Measurements from ENCODE around the gene CFAP53. TPM values are rescaled to one million over a fixed set of nuclear protein-coding genes. Genes with fewer than 3 reads are reported as not detected.

CFAP53 gene
- total RNA-seq, 6 donors from 2014 or later, result 0.34 to 13.6 (median 2.0) TPM

- no peak overlapping the region for H3K4me3 ChIP-seq
- ATAC-seq (ENCODE audit: low FRiP score in 2 of 2) (no peak), DNase-seq (peak in 1 of 2 donors; percentile 39)
- 95 to 97% methylated on average over 14 to 23 of the region's 23 CpGs for WGBS, 2 donors
- H3K27ac ChIP-seq, result no peak overlapping the region
- no peaks in the 10 kb centered on the region for H3K4me1 ChIP-seq
- H3K9me3 ChIP-seq, result no peaks in the 10 kb centered on the region
- H3K27me3 ChIP-seq, result no peaks in the 10 kb centered on the region
- no peak for TF ChIP-seq POLR2A (IDR thresholded peaks at IDR 0.05)
- no peak for TF ChIP-seq POLR2AphosphoS5 (IDR thresholded peaks at IDR 0.05)
- TF ChIP-seq EP300 (IDR thresholded peaks at IDR 0.05), result no peak
- no peak for TF ChIP-seq CTCF (IDR thresholded peaks at IDR 0.05)
- peaks cover 40 to 94% (median 74%) of the 10 kb centered on the region in 4 donors for H3K36me3 ChIP-seq
Observed at GRCh38 chr18:50273203-50274043, 7.1 kb upstream of the CFAP53 start.

- H3K27me3 ChIP-seq, result no peaks in the 10 kb centered on the region
- no peak overlapping the region for H3K27ac ChIP-seq
- no peaks in the 10 kb centered on the region for H3K9me3 ChIP-seq
- 87 to 89% methylated on average over 5 of the region's 5 CpGs for WGBS, 2 donors
- DNase-seq, result no peak
- H3K36me3 ChIP-seq, result peaks cover 40 to 87% (median 74%) of the 10 kb centered on the region in 4 donors
- no peak for ATAC-seq (ENCODE audit: low FRiP score in 2 of 2)
- H3K4me1 ChIP-seq, result peaks cover 0 to 5% (median under 1%) of the 10 kb centered on the region in 4 donors
- TF ChIP-seq CTCF (IDR thresholded peaks at IDR 0.05) (no peak), EP300 (IDR thresholded peaks at IDR 0.05) (no peak), POLR2A (IDR thresholded peaks at IDR 0.05) (no peak), POLR2AphosphoS5 (IDR thresholded peaks at IDR 0.05) (no peak)
- H3K4me3 ChIP-seq, result no peak overlapping the region
Observed at GRCh38 chr18:50272568-50272967, 6.3 kb upstream of the CFAP53 start.

- WGBS, 2 donors, result 15 to 18% methylated on average over 33 to 49 of the region's 56 CpGs
- TF ChIP-seq CTCF (IDR thresholded peaks at IDR 0.05), result peak; percentile 73 to 84 (median 78)
- no peak for TF ChIP-seq EP300 (IDR thresholded peaks at IDR 0.05)
- TF ChIP-seq POLR2A (IDR thresholded peaks at IDR 0.05), result peak in 1 of 4 donors; percentile 44
Observed at GRCh38 chr18:50268022-50268747, 1.9 kb upstream of the CFAP53 start.

GRCh38 chr18:50262977-50263376, 3.3 kb downstream of the CFAP53 start:
- Histone ChIP-seq H3K4me3 (no peak overlapping the region), H3K27ac (no peak overlapping the region), H3K27me3 (no peaks in the 10 kb centered on the region), H3K9me3 (no peaks in the 10 kb centered on the region), H3K36me3 (no peaks in the 10 kb centered on the region), H3K4me1 (peaks cover 4 to 17% (median 12%) of the 10 kb centered on the region in 4 donors)
- ATAC-seq (ENCODE audit: low FRiP score in 2 of 2), result no peak
- no peak for DNase-seq
- no peak for TF ChIP-seq POLR2A (IDR thresholded peaks at IDR 0.05)

More at GRCh38 chr18:50268022-50268747, 1.9 kb upstream of the CFAP53 start:
- ATAC-seq (ENCODE audit: low FRiP score in 2 of 2), result peak; percentile 90 to 93
- Histone ChIP-seq H3K27me3 (no peaks in the 10 kb centered on the region), H3K9me3 (no peaks in the 10 kb centered on the region), H3K4me1 (peaks cover 4 to 18% (median 12%) of the 10 kb centered on the region in 4 donors), H3K4me3 (peak overlapping the region; percentile 42 to 62 (median 55)), H3K27ac (peak overlapping the region; percentile 52 to 85 (median 82)), H3K36me3 (peaks cover 13 to 43% (median 33%) of the 10 kb centered on the region in 4 donors)
- DNase-seq, result peak; percentile 88 to 97

GRCh38 chr18:50250935-50251334, 15.4 kb downstream of the CFAP53 start:
- H3K4me3 ChIP-seq, result no peak overlapping the region

More at GRCh38 chr18:50250935-50251334, 15.4 kb downstream of the CFAP53 start:
- DNase-seq (no peak), ATAC-seq (ENCODE audit: low FRiP score in 2 of 2) (no peak)
- Histone ChIP-seq H3K36me3 (no peaks in the 10 kb centered on the region), H3K27me3 (no peaks in the 10 kb centered on the region), H3K4me1 (no peaks in the 10 kb centered on the region), H3K9me3 (no peaks in the 10 kb centered on the region), H3K27ac (no peak overlapping the region)
- TF ChIP-seq POLR2AphosphoS5 (IDR thresholded peaks at IDR 0.05) (no peak), CTCF (IDR thresholded peaks at IDR 0.05) (no peak), EP300 (IDR thresholded peaks at IDR 0.05) (no peak), POLR2A (IDR thresholded peaks at IDR 0.05) (no peak)
- WGBS, 2 donors, result 78 to 80% methylated on average over 3 of the region's 3 CpGs
